ENCODE data around the gene CDC37L1.

Gene CDC37L1

GRCh38 chr9:4734150-4734549, 54.8 kb downstream of the CDC37L1 start:
- H3K36me3 ChIP-seq (replicated peaks; ENCODE audit: low read depth, low read length), result peaks cover 6% of the 10 kb centered on the region
- no peak overlapping the region for H2AFZ ChIP-seq (ENCODE audit: low read depth, low read length)
- peaks cover 85% of the 10 kb centered on the region for H3K79me2 ChIP-seq (ENCODE audit: low read length)
- H3K4me1 ChIP-seq (ENCODE audit: low read length), result peaks cover 3% of the 10 kb centered on the region
- H3K4me3 ChIP-seq (ENCODE audit: low read length), result no peak overlapping the region
- TF ChIP-seq CTCF (IDR thresholded peaks at IDR 0.05; ENCODE audit: low read depth, low read length) (no peak), EZH2phosphoT487 (IDR thresholded peaks at IDR 0.05; ENCODE audit: low read depth) (no peak)
- no peak overlapping the region for H3K4me2 ChIP-seq (ENCODE audit: low read length)
- no peak overlapping the region for H3K9ac ChIP-seq (ENCODE audit: low read length)
- no peaks in the 10 kb centered on the region for H3K9me3 ChIP-seq (ENCODE audit: insufficient read depth, low read length)
- peaks cover 29% of the 10 kb centered on the region for H4K20me1 ChIP-seq (ENCODE audit: insufficient read depth, low read length)
- H3K27ac ChIP-seq (ENCODE audit: low read length), result no peak overlapping the region
- H3K27me3 ChIP-seq (ENCODE audit: low read depth, low read length), result no peaks in the 10 kb centered on the region

- H3K4me1 ChIP-seq (ENCODE audit: low read length), result peaks cover 8% of the 10 kb centered on the region
- no peak overlapping the region for H3K9ac ChIP-seq (ENCODE audit: low read length)
- no peak overlapping the region for H3K27ac ChIP-seq (ENCODE audit: low read length)
- peaks cover 57% of the 10 kb centered on the region for H3K79me2 ChIP-seq (ENCODE audit: low read length)
- H4K20me1 ChIP-seq (ENCODE audit: insufficient read depth, low read length), result peaks cover 21% of the 10 kb centered on the region
- no peak overlapping the region for H2AFZ ChIP-seq (ENCODE audit: low read depth, low read length)
- TF ChIP-seq EZH2phosphoT487 (IDR thresholded peaks at IDR 0.05; ENCODE audit: low read depth), result no peak
- TF ChIP-seq CTCF (IDR thresholded peaks at IDR 0.05; ENCODE audit: low read depth, low read length), result no peak
- H3K4me3 ChIP-seq (ENCODE audit: low read length), result peak overlapping the region; percentile 91
- H3K9me3 ChIP-seq (ENCODE audit: insufficient read depth, low read length), result no peaks in the 10 kb centered on the region
- H3K4me2 ChIP-seq (ENCODE audit: low read length), result peak overlapping the region; percentile 86
- H3K27me3 ChIP-seq (ENCODE audit: low read depth, low read length), result no peaks in the 10 kb centered on the region
- H3K36me3 ChIP-seq (replicated peaks; ENCODE audit: low read depth, low read length), result no peaks in the 10 kb centered on the region
Measured at GRCh38 chr9:4738866-4739586, 59.7 kb downstream of the CDC37L1 start.

- Histone ChIP-seq H3K4me2 (ENCODE audit: low read length) (peak overlapping the region; percentile 86), H3K79me2 (ENCODE audit: low read length) (peaks cover 50% of the 10 kb centered on the region), H2AFZ (ENCODE audit: low read depth, low read length) (peak overlapping the region; percentile 85), H3K9ac (ENCODE audit: low read length) (peak overlapping the region; percentile 96), H4K20me1 (ENCODE audit: insufficient read depth, low read length) (peaks cover 13% of the 10 kb centered on the region; the same call in 1 of the 2 replicates), H3K4me1 (ENCODE audit: low read length) (peaks cover 8% of the 10 kb centered on the region), H3K9me3 (ENCODE audit: insufficient read depth, low read length) (no peaks in the 10 kb centered on the region), H3K36me3 (replicated peaks; ENCODE audit: low read depth, low read length) (no peaks in the 10 kb centered on the region), H3K27ac (ENCODE audit: low read length) (peak overlapping the region; percentile 36; the same call in 1 of the 2 replicates), H3K27me3 (ENCODE audit: low read depth, low read length) (no peaks in the 10 kb centered on the region), H3K4me3 (ENCODE audit: low read length) (peak overlapping the region; percentile 91)
- TF ChIP-seq EZH2phosphoT487 (IDR thresholded peaks at IDR 0.05; ENCODE audit: low read depth) (no peak), CTCF (IDR thresholded peaks at IDR 0.05; ENCODE audit: low read depth, low read length) (no peak)
Measured at GRCh38 chr9:4739587-4740387, 60.4 kb downstream of the CDC37L1 start.

GRCh38 chr9:4740388-4740637, 60.9 kb downstream of the CDC37L1 start:
- Histone ChIP-seq H3K9ac (ENCODE audit: low read length) (peak overlapping the region; percentile 96), H3K4me2 (ENCODE audit: low read length) (peak overlapping the region; percentile 86), H3K9me3 (ENCODE audit: insufficient read depth, low read length) (no peaks in the 10 kb centered on the region), H4K20me1 (ENCODE audit: insufficient read depth, low read length) (peaks cover 13% of the 10 kb centered on the region; the same call in 1 of the 2 replicates), H3K36me3 (replicated peaks; ENCODE audit: low read depth, low read length) (no peaks in the 10 kb centered on the region), H3K79me2 (ENCODE audit: low read length) (peaks cover 49% of the 10 kb centered on the region), H3K4me3 (ENCODE audit: low read length) (peak overlapping the region; percentile 91), H2AFZ (ENCODE audit: low read depth, low read length) (peak overlapping the region; percentile 85), H3K4me1 (ENCODE audit: low read length) (peaks cover 8% of the 10 kb centered on the region), H3K27me3 (ENCODE audit: low read depth, low read length) (no peaks in the 10 kb centered on the region), H3K27ac (ENCODE audit: low read length) (peak overlapping the region; percentile 36)
- TF ChIP-seq CTCF (IDR thresholded peaks at IDR 0.05; ENCODE audit: low read depth, low read length), result no peak
- TF ChIP-seq EZH2phosphoT487 (IDR thresholded peaks at IDR 0.05; ENCODE audit: low read depth), result no peak

All from OCI-LY3 (cell line).